Measurements from ENCODE around the gene KIAA0040. TPM values are rescaled to one million over a fixed set of nuclear protein-coding genes. Genes with fewer than 3 reads are reported as not detected.

KIAA0040 gene
- total and polyA plus RNA-seq, 2 donors (not counting 1 experiment from before 2014, with no cell fraction given), result 93.6 to 106 TPM

DNA sequence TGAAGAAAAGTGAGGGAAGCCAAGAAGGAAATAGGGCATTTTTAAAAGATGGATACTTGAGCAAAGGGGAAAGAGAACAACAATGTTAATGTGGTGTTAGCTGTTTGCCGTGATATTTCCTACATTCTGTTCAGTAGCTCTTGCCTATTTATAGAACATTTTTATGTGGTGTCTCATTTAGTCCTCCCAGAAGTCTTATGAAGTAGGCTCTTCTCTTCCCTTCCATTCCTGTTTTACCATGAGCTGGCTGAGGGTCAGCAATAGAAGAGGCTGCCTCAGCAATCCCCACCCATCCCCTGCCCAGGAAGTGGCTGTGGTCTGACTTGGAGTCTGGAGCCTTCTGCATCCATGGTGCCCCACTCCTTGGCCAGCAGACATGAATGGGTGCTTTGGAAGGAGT lies 60.1 kb downstream of the KIAA0040 start:
- Histone ChIP-seq H3K27ac (ENCODE audit: low read length in 2 of 2) (no peak overlapping the region), H3K79me2 (ENCODE audit: control insufficient read depth, insufficient read depth, low read length) (no peaks in the 10 kb centered on the region), H3K4me1 (ENCODE audit: control insufficient read depth in 2 of 2, insufficient read depth in 2 of 2, low read length in 2 of 2) (peaks cover 0 to 2% of the 10 kb centered on the region in 2 donors), H3K4me2 (replicated peaks; ENCODE audit: low read depth, low read length, poor library complexity, severe bottlenecking) (no peak overlapping the region), H3K27me3 (replicated peaks in 1 of 4; ENCODE audit: control extremely low read depth in 1 of 4, control insufficient read depth in 3 of 4, insufficient read depth in 4 of 4, low read length in 3 of 4) (peaks cover 0 to 7% (median 5%) of the 10 kb centered on the region in 4 experiments), H3K9ac (ENCODE audit: low read length) (no peak overlapping the region), H4K20me1 (ENCODE audit: control insufficient read depth, insufficient read depth, low read length, poor library complexity, severe bottlenecking) (no peaks in the 10 kb centered on the region), H2AFZ (ENCODE audit: insufficient read depth, low read depth, low read length, poor library complexity, severe bottlenecking) (no peak overlapping the region), H3K9me3 (ENCODE audit: control extremely low read depth in 1 of 3, control insufficient read depth in 2 of 3, insufficient read depth in 1 of 3, low read length in 2 of 3) (no peaks in the 10 kb centered on the region), H3K36me3 (replicated peaks in 1 of 2; ENCODE audit: control extremely low read depth in 1 of 2, control insufficient read depth in 1 of 2, extremely low read depth in 1 of 2, insufficient read depth in 2 of 2, low read length in 1 of 2) (no peaks in the 10 kb centered on the region), H3K4me3 (ENCODE audit: control extremely low read depth in 1 of 5, extremely low read depth in 1 of 5, insufficient read depth in 1 of 5, low read depth in 2 of 5, low read length in 4 of 5) (no peak overlapping the region)
- Mint-ChIP-seq H3K27me3 (peaks cover 22% of the 10 kb centered on the region), H3K27ac (no peak overlapping the region), H3K4me3 (no peak overlapping the region), H3K9me3 (ENCODE audit: insufficient read depth) (no peaks in the 10 kb centered on the region), H3K4me1 (peaks cover 6% of the 10 kb centered on the region)
- no CpG with 5 or more reads among the region's 1 CpG for WGBS (ENCODE audit: insufficient coverage)
- no peak for ATAC-seq (ENCODE audit: low read depth)
- POLR2A ChIA-PET, result no interaction called here
- intact Hi-C loops (cut with micrococcal nuclease), result no loop called here
- TF ChIP-seq, protein P1, sequence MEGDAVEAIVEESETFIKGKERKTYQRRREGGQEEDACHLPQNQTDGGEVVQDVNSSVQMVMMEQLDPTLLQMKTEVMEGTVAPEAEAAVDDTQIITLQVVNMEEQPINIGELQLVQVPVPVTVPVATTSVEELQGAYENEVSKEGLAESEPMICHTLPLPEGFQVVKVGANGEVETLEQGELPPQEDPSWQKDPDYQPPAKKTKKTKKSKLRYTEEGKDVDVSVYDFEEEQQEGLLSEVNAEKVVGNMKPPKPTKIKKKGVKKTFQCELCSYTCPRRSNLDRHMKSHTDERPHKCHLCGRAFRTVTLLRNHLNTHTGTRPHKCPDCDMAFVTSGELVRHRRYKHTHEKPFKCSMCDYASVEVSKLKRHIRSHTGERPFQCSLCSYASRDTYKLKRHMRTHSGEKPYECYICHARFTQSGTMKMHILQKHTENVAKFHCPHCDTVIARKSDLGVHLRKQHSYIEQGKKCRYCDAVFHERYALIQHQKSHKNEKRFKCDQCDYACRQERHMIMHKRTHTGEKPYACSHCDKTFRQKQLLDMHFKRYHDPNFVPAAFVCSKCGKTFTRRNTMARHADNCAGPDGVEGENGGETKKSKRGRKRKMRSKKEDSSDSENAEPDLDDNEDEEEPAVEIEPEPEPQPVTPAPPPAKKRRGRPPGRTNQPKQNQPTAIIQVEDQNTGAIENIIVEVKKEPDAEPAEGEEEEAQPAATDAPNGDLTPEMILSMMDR (IDR thresholded peaks at IDR 0.05), result no peak
- TF ChIP-seq EZH2 (IDR thresholded peaks at IDR 0.05; ENCODE audit: borderline replicate concordance, insufficient read depth, low read depth, low read length, poor library complexity, severe bottlenecking), result no peak
- no peak for DNase-seq
- CTCF ChIA-PET, result interaction anchor here (1.0 to 2.3 kb wide), 2 partner anchors 14 to 186 kb away, joined by 3 to 10 read pairs; no protein-coding TSS in a partner anchor

- Histone ChIP-seq H2AFZ (ENCODE audit: insufficient read depth, low read depth, low read length, poor library complexity, severe bottlenecking) (no peak overlapping the region), H3K27me3 (replicated peaks in 1 of 4; ENCODE audit: control extremely low read depth in 1 of 4, control insufficient read depth in 3 of 4, insufficient read depth in 4 of 4, low read length in 3 of 4) (peaks cover 0 to 6% (median 1%) of the 10 kb centered on the region in 4 experiments), H3K79me2 (ENCODE audit: control insufficient read depth, insufficient read depth, low read length) (no peaks in the 10 kb centered on the region), H3K9me3 (ENCODE audit: control extremely low read depth in 1 of 3, control insufficient read depth in 2 of 3, insufficient read depth in 1 of 3, low read length in 2 of 3) (no peaks in the 10 kb centered on the region), H3K4me2 (replicated peaks; ENCODE audit: low read depth, low read length, poor library complexity, severe bottlenecking) (no peak overlapping the region), H4K20me1 (ENCODE audit: control insufficient read depth, insufficient read depth, low read length, poor library complexity, severe bottlenecking) (no peaks in the 10 kb centered on the region), H3K4me1 (ENCODE audit: control insufficient read depth in 2 of 2, insufficient read depth in 2 of 2, low read length in 2 of 2) (peaks cover 0 to 2% of the 10 kb centered on the region in 2 donors), H3K27ac (ENCODE audit: low read length in 2 of 2) (no peak overlapping the region), H3K4me3 (ENCODE audit: control extremely low read depth in 1 of 5, extremely low read depth in 1 of 5, insufficient read depth in 1 of 5, low read depth in 2 of 5, low read length in 4 of 5) (no peak overlapping the region), H3K36me3 (replicated peaks in 1 of 2; ENCODE audit: control extremely low read depth in 1 of 2, control insufficient read depth in 1 of 2, extremely low read depth in 1 of 2, insufficient read depth in 2 of 2, low read length in 1 of 2) (no peaks in the 10 kb centered on the region), H3K9ac (ENCODE audit: low read length) (no peak overlapping the region)
- H3K4me1 Mint-ChIP-seq, result peaks cover 6% of the 10 kb centered on the region
- intact Hi-C loops (cut with micrococcal nuclease), result no loop called here
- H3K27ac Mint-ChIP-seq, result no peak overlapping the region
- H3K9me3 Mint-ChIP-seq (ENCODE audit: insufficient read depth), result no peaks in the 10 kb centered on the region
- ChIA-PET POLR2A (no interaction called here), CTCF (interaction anchor here (0.9 kb wide), 1 partner anchor 21 kb away, joined by 3 read pairs; no protein-coding TSS in a partner anchor)
- ATAC-seq (ENCODE audit: low read depth), result no peak
- TF ChIP-seq, protein P1 (IDR thresholded peaks at IDR 0.05), result no peak
- TF ChIP-seq EZH2 (IDR thresholded peaks at IDR 0.05; ENCODE audit: borderline replicate concordance, insufficient read depth, low read depth, low read length, poor library complexity, severe bottlenecking), result no peak
- H3K4me3 Mint-ChIP-seq, result no peak overlapping the region
- DNase-seq, result no peak
- H3K27me3 Mint-ChIP-seq, result peaks cover 11% of the 10 kb centered on the region
- WGBS (ENCODE audit: insufficient coverage), result no CpG with 5 or more reads among the region's 1 CpG
Observed at GRCh38 chr1:175131095-175131494, 61.5 kb downstream of the KIAA0040 start.

Measured in B cell (primary cell).